Memory B cell (primary cell): Measurements from ENCODE around the gene YY1.

ENCODE experiments used
- ATAC-seq: fragments of 150-1000 bp; cut with Tn5 transposase; 2 replicates; pipeline ENCODE4 v1.10.0; 2021; ENCODE audit warnings: low read depth, mild to moderate bottlenecking, moderate library complexity
- DNase-seq, 2 donors: peaks; one replicate each; pipeline ENCODE4 v3.0.0; 2022; ENCODE audit warnings: low spot score in 2 of 2
- H3K27ac Mint-ChIP-seq: one replicate; pipeline ENCODE4 v1.8.0; 2022; ENCODE audit warnings: mild to moderate bottlenecking, moderate library complexity, mixed read lengths
- H3K27me3 Mint-ChIP-seq: one replicate; pipeline ENCODE4 v1.8.0; 2022; ENCODE audit warnings: mixed read lengths
- H3K36me3 Mint-ChIP-seq: one replicate; pipeline ENCODE4 v1.8.0; 2022; ENCODE audit warnings: mild to moderate bottlenecking, mixed read lengths
- H3K4me1 Mint-ChIP-seq: one replicate; pipeline ENCODE4 v1.8.0; 2022; ENCODE audit warnings: mixed read lengths
- H3K4me3 Mint-ChIP-seq: one replicate; pipeline ENCODE4 v1.8.0; 2022; ENCODE audit warnings: mild to moderate bottlenecking, moderate library complexity, mixed read lengths
- H3K9me3 Mint-ChIP-seq: one replicate; pipeline ENCODE4 v1.8.0; 2022; ENCODE audit warnings: mixed read lengths

The YY1 gene

DNA sequence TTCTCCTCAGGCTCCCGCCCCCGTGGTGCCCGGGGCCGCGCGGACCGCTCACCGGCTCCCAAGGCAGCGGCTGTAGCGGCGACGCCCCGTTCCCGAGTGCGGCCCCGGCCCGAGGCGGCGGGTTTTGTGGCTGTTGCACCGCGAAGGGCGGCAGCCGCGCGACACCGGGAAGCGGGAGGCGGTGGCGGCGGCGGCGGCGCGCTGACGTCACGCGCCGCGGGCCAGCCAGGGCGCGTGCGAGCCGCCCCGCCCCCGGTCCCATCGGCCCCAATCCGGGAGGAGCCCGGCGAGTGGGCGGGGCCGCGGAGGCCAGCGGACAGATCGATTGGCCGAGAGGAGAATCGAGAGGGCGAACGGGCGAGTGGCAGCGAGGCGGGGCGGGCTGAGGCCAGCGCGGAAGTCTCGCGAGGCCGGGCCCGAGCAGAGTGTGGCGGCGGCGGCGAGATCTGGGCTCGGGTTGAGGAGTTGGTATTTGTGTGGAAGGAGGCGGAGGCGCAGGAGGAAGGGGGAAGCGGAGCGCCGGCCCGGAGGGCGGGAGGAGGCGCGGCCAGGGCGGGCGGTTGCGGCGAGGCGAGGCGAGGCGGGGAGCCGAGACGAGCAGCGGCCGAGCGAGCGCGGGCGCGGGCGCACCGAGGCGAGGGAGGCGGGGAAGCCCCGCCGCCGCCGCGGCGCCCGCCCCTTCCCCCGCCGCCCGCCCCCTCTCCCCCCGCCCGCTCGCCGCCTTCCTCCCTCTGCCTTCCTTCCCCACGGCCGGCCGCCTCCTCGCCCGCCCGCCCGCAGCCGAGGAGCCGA is at the start of gene YY1:
Gene YY1 (plus strand): TSS at position 726 of the 792 bp plus-strand sequence. CDS start 101 bp downstream, outside the sequence.
- Mint-ChIP-seq H3K4me3 (peak within 1 kb of the TSS; percentile 99), H3K4me1 (peaks cover 42% of the 10 kb centered on the region), H3K9me3 (no peaks in the 10 kb centered on the region), H3K36me3 (peaks cover 11% of the 10 kb centered on the region), H3K27ac (peak within 1 kb of the TSS; percentile 100), H3K27me3 (no peaks in the 10 kb centered on the region)
- peak; percentile 77 for ATAC-seq
- peak; percentile 96 to 99 for DNase-seq

DNA sequence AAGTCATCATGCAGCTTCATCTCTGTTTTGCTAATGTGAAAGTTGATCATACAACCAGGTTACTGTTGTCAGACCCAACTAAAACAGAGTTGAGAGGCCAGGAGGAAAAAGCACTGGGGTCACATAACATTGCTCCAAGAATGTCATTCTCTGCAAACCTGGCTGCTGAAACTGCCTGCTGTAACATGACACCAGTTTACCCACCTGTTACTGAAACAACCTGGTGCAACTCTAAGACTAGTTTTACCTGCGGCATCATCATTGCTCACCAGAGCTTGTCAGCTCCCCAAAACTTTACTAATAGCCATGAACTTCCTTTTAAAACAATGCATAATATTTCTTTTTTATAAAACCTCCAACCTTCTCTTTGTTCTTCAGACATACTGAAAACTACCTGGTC is 48.8 kb upstream of the YY1 start:
- Mint-ChIP-seq H3K36me3 (no peaks in the 10 kb centered on the region), H3K27me3 (no peaks in the 10 kb centered on the region), H3K27ac (no peak overlapping the region), H3K4me3 (no peak overlapping the region), H3K4me1 (peaks cover 7% of the 10 kb centered on the region), H3K9me3 (no peaks in the 10 kb centered on the region)
- DNase-seq, result no peak
- no peak for ATAC-seq

GRCh38 chr14:100191584-100192249 is 47.2 kb upstream of the YY1 start:
- no peaks in the 10 kb centered on the region for H3K27me3 Mint-ChIP-seq
- no peak for ATAC-seq
- no peak overlapping the region for H3K4me3 Mint-ChIP-seq

GRCh38 chr14:100192250-100192671 is 46.7 kb upstream of the YY1 start:
- H3K4me1 Mint-ChIP-seq, result peaks cover 7% of the 10 kb centered on the region
- H3K4me3 Mint-ChIP-seq, result peak overlapping the region; percentile 68
- DNase-seq, result no peak
- ATAC-seq, result no peak
- no peaks in the 10 kb centered on the region for H3K36me3 Mint-ChIP-seq
- H3K27me3 Mint-ChIP-seq, result no peaks in the 10 kb centered on the region
- peak overlapping the region; percentile 91 for H3K27ac Mint-ChIP-seq
- H3K9me3 Mint-ChIP-seq, result no peaks in the 10 kb centered on the region

More at GRCh38 chr14:100191584-100192249, 47.2 kb upstream of the YY1 start:
- Mint-ChIP-seq H3K27ac (no peak overlapping the region), H3K4me1 (peaks cover 7% of the 10 kb centered on the region), H3K9me3 (no peaks in the 10 kb centered on the region), H3K36me3 (no peaks in the 10 kb centered on the region)
- no peak for DNase-seq

GRCh38 chr14:100192672-100193416 is 46.1 kb upstream of the YY1 start:
- DNase-seq, result peak; percentile 99
- H3K27me3 Mint-ChIP-seq, result no peaks in the 10 kb centered on the region
- ATAC-seq, result peak; percentile 97
- no peaks in the 10 kb centered on the region for H3K9me3 Mint-ChIP-seq
- no peaks in the 10 kb centered on the region for H3K36me3 Mint-ChIP-seq
- peak overlapping the region; percentile 68 for H3K4me3 Mint-ChIP-seq
- H3K27ac Mint-ChIP-seq, result peak overlapping the region; percentile 91
- peaks cover 7% of the 10 kb centered on the region for H3K4me1 Mint-ChIP-seq

GRCh38 chr14:100193417-100194357 is 45.3 kb upstream of the YY1 start:
- H3K36me3 Mint-ChIP-seq, result no peaks in the 10 kb centered on the region
- peak overlapping the region; percentile 91 for H3K27ac Mint-ChIP-seq
- no peaks in the 10 kb centered on the region for H3K27me3 Mint-ChIP-seq
- H3K9me3 Mint-ChIP-seq, result no peaks in the 10 kb centered on the region
- DNase-seq, result no peak
- peak overlapping the region; percentile 61 for H3K4me3 Mint-ChIP-seq
- peaks cover 7% of the 10 kb centered on the region for H3K4me1 Mint-ChIP-seq
- ATAC-seq, result peak; percentile 1

DNA sequence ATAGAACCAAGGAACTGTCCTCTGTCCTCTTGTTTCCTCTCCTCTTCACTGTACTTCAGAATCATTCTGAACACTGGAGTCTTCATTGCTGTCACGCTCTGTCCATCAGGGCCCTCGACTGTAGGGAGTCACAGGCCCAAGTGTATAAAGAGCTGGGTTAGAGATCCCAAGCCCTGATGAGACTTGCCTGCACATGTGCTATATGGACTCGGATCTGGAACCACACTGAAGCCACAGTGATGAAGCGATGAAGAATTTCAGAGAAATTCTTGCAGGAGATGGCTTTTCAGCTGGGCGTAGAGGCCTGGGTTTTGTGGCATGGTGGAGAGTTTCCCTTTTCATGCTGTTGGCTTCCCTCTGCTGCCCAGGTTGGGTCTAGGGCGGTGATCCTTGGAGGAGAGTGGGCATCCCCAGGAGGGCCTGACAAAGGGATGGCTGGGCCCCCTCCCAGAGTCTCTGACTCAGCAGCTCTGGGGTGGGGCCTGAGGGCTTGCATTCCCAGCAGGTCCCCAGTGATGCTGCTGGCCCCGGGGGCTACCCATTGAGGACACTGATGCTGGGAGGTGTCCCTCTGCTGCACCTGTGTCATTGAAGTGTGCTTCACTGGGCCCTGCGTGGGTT is 39.6 kb upstream of the YY1 start:
- no peak overlapping the region for H3K4me3 Mint-ChIP-seq
- H3K36me3 Mint-ChIP-seq, result no peaks in the 10 kb centered on the region
- H3K4me1 Mint-ChIP-seq, result no peaks in the 10 kb centered on the region
- peaks cover 2% of the 10 kb centered on the region for H3K27me3 Mint-ChIP-seq
- no peaks in the 10 kb centered on the region for H3K9me3 Mint-ChIP-seq
- no peak overlapping the region for H3K27ac Mint-ChIP-seq
- DNase-seq (no peak), ATAC-seq (no peak)

DNA sequence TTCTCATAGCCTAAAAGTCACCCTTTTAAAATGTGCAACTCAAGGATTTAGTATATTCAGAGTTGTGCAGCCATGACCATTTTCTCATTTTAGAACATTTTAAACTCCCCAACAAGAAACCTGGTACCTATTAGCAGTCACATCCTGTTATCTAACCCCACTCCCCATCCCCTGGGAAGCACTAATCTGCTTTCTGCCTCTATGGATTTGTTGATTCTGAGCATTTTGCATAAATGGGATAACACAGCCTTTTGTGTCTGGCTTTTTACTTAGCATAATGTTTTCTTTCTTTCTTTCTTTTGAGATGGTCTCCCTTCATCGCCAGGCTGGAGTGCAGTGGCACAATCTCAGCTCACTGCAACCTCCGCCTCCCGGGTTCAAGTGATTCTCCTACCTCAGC is 38.6 kb upstream of the YY1 start:
- Mint-ChIP-seq H3K36me3 (no peaks in the 10 kb centered on the region), H3K27ac (no peak overlapping the region), H3K27me3 (peaks cover 2% of the 10 kb centered on the region), H3K4me1 (no peaks in the 10 kb centered on the region), H3K9me3 (no peaks in the 10 kb centered on the region), H3K4me3 (no peak overlapping the region)
- no peak for ATAC-seq
- DNase-seq, result no peak

DNA sequence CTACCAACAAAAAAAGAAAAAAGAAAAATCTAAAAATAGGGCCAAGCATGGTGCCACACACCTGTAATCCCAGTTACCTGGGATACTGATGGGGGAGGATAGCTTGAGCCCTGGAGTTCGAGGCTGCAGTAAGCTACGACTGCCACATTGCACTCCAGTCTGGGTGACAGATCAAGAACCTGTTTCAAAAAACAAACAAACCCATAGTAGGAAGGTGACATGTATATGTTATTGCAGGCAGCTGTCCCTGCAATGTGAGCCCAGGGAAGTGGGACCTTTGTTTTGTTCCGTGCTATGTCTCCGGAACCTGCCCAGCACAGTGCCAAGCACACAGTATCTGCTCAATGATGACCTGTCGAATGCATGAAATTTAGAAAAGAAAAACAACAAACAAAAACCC is 37.2 kb upstream of the YY1 start:
- H3K27ac Mint-ChIP-seq, result no peak overlapping the region
- no peaks in the 10 kb centered on the region for H3K36me3 Mint-ChIP-seq
- H3K27me3 Mint-ChIP-seq, result peaks cover 2% of the 10 kb centered on the region
- DNase-seq (no peak), ATAC-seq (no peak)
- no peaks in the 10 kb centered on the region for H3K9me3 Mint-ChIP-seq
- no peaks in the 10 kb centered on the region for H3K4me1 Mint-ChIP-seq
- no peak overlapping the region for H3K4me3 Mint-ChIP-seq

GRCh38 chr14:100202712-100203111 is 36.2 kb upstream of the YY1 start:
- H3K4me3 Mint-ChIP-seq, result no peak overlapping the region
- peaks cover 2% of the 10 kb centered on the region for H3K27me3 Mint-ChIP-seq
- ATAC-seq (no peak), DNase-seq (no peak)
- H3K4me1 Mint-ChIP-seq, result no peaks in the 10 kb centered on the region
- H3K27ac Mint-ChIP-seq, result no peak overlapping the region
- H3K9me3 Mint-ChIP-seq, result no peaks in the 10 kb centered on the region
- H3K36me3 Mint-ChIP-seq, result no peaks in the 10 kb centered on the region

- DNase-seq, result no peak
- Mint-ChIP-seq H3K27ac (no peak overlapping the region), H3K4me1 (no peaks in the 10 kb centered on the region), H3K36me3 (no peaks in the 10 kb centered on the region), H3K9me3 (no peaks in the 10 kb centered on the region), H3K27me3 (peaks cover 2% of the 10 kb centered on the region), H3K4me3 (no peak overlapping the region)
- no peak for ATAC-seq
Observed at GRCh38 chr14:100203146-100203545, 35.8 kb upstream of the YY1 start.

GRCh38 chr14:100203962-100204834 is 34.7 kb upstream of the YY1 start:
- DNase-seq (no peak), ATAC-seq (no peak)
- Mint-ChIP-seq H3K4me3 (no peak overlapping the region), H3K27ac (no peak overlapping the region), H3K4me1 (no peaks in the 10 kb centered on the region), H3K36me3 (no peaks in the 10 kb centered on the region), H3K27me3 (peaks cover 2% of the 10 kb centered on the region), H3K9me3 (no peaks in the 10 kb centered on the region)
